ENCODE results near the gene TBL2. TPM values are rescaled to one million over a fixed set of nuclear protein-coding genes. Genes with fewer than 3 reads are reported as not detected.

The TBL2 gene
- total and polyA plus RNA-seq, 2 experiments from 2014 or later = 6.9 to 27.8 TPM

DNA sequence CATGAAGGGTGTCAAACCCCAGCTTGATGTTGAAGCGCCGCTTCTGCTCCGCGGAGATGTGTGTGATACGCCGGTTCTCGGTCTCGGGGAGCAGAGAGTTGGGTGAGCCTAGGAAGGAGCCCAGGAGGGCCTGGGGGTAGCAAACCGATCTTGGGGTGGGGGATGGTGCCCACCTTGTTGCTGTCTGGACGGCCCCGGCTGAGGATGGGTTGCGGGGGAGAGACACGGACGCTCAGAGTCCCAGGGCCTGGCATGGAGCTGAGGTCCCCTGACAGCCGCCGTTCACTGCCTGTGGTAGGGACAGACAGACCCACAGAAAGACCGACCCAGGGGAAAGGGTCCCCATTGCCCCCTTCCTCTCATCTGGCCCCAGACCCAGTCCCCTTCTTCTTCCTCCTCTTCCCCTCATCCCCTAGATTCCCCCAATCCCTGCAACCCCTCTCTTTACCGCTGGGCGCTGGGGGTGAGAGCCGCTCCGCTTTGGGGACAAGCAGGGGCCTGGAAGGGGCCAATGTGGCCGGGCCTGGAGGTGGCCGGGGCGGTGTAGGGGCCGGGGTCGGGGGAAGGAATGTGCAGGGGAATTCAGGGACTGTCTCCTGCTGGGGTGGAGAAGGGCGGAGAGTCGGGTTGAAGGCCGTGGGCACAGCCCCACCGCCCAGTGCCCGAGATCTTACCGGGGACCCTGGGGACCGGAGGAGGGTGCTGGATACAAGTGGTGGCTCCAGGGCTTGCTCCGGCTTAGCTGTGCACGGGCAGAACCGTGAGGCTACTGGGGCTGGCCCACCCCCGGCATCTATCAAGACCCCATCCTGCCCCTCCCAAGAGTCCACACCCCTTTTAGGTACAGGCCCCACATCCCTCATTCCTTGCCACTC lies 18.0 kb upstream of the TBL2 start (continued):
- TF ChIP-seq, protein P1, sequence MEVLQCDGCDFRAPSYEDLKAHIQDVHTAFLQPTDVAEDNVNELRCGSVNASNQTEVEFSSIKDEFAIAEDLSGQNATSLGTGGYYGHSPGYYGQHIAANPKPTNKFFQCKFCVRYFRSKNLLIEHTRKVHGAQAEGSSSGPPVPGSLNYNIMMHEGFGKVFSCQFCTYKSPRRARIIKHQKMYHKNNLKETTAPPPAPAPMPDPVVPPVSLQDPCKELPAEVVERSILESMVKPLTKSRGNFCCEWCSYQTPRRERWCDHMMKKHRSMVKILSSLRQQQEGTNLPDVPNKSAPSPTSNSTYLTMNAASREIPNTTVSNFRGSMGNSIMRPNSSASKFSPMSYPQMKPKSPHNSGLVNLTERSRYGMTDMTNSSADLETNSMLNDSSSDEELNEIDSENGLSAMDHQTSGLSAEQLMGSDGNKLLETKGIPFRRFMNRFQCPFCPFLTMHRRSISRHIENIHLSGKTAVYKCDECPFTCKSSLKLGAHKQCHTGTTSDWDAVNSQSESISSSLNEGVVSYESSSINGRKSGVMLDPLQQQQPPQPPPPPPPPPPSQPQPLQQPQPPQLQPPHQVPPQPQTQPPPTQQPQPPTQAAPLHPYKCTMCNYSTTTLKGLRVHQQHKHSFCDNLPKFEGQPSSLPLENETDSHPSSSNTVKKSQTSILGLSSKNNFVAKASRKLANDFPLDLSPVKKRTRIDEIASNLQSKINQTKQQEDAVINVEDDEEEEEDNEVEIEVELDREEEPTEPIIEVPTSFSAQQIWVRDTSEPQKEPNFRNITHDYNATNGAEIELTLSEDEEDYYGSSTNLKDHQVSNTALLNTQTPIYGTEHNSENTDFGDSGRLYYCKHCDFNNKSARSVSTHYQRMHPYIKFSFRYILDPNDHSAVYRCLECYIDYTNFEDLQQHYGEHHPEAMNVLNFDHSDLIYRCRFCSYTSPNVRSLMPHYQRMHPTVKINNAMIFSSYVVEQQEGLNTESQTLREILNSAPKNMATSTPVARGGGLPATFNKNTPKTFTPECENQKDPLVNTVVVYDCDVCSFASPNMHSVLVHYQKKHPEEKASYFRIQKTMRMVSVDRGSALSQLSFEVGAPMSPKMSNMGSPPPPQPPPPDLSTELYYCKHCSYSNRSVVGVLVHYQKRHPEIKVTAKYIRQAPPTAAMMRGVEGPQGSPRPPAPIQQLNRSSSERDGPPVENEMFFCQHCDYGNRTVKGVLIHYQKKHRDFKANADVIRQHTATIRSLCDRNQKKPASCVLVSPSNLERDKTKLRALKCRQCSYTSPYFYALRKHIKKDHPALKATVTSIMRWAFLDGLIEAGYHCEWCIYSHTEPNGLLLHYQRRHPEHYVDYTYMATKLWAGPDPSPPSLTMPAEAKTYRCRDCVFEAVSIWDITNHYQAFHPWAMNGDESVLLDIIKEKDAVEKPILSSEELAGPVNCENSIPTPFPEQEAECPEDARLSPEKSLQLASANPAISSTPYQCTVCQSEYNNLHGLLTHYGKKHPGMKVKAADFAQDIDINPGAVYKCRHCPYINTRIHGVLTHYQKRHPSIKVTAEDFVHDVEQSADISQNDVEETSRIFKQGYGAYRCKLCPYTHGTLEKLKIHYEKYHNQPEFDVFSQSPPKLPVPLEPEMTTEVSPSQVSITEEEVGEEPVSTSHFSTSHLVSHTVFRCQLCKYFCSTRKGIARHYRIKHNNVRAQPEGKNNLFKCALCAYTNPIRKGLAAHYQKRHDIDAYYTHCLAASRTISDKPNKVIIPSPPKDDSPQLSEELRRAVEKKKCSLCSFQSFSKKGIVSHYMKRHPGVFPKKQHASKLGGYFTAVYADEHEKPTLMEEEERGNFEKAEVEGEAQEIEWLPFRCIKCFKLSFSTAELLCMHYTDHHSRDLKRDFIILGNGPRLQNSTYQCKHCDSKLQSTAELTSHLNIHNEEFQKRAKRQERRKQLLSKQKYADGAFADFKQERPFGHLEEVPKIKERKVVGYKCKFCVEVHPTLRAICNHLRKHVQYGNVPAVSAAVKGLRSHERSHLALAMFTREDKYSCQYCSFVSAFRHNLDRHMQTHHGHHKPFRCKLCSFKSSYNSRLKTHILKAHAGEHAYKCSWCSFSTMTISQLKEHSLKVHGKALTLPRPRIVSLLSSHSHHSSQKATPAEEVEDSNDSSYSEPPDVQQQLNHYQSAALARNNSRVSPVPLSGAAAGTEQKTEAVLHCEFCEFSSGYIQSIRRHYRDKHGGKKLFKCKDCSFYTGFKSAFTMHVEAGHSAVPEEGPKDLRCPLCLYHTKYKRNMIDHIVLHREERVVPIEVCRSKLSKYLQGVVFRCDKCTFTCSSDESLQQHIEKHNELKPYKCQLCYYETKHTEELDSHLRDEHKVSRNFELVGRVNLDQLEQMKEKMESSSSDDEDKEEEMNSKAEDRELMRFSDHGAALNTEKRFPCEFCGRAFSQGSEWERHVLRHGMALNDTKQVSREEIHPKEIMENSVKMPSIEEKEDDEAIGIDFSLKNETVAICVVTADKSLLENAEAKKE (CRISPR knock-in tag; IDR thresholded peaks at IDR 0.05) = no peak
- TF ChIP-seq CREB1 (CRISPR knock-in tag; IDR thresholded peaks at IDR 0.05; ENCODE audit: low read depth) (no peak), POLR2AphosphoS5 (IDR thresholded peaks at IDR 0.05; ENCODE audit: low read depth) (no peak), STAT1 (IDR thresholded peaks at IDR 0.05; ENCODE audit: unreplicated experiment) (no peak), JUNB (IDR thresholded peaks at IDR 0.05; ENCODE audit: unreplicated experiment) (no peak), REST (IDR thresholded peaks at IDR 0.05; ENCODE audit: unreplicated experiment) (no peak), EZH2phosphoT487 (IDR thresholded peaks at IDR 0.05; ENCODE audit: unreplicated experiment) (no peak), NANOG (IDR thresholded peaks at IDR 0.05; ENCODE audit: borderline replicate concordance) (no peak), CTCF (conservative IDR thresholded peaks at IDR 0.05; ENCODE audit: low read depth in 2 of 2) (no peak), ZNF114 (CRISPR knock-in tag; IDR thresholded peaks at IDR 0.05) (no peak)
